NCI-H187 treated with DMSO at 0.1 percent for 48 hours (cell line): ENCODE results near the gene CTDSPL.

ENCODE experiments used
- DNase-seq: peaks from one replicate; lab custom pipeline; 2025; lab: John Stamatoyannopoulos, UW

Gene CTDSPL

GRCh38 chr3:37943631-37944314 lies 82.1 kb downstream of the CTDSPL start:
- no peak for DNase-seq

DNA sequence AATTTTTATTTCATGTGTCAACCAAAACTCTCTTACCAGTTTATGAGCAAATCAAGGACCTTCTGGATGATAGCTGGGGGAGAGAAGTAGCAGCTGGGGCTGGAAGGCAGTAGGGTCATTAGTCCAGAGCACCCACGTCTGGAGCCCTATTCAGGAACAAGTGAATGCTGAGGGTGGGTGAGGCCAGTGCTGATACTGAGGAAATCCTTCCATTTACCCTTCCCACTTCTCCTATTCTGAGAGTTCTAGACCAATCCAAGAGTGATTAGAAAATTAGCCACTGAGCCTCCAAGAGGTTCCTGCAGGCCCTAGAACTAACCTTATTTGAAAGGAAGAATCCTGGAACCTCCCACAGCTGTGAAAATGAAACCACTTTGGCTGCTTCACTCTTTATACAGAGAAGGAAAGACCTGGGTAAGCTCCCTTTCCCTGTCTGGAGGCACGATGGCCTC lies 82.7 kb downstream of the CTDSPL start:
- DNase-seq: no peak

DNA sequence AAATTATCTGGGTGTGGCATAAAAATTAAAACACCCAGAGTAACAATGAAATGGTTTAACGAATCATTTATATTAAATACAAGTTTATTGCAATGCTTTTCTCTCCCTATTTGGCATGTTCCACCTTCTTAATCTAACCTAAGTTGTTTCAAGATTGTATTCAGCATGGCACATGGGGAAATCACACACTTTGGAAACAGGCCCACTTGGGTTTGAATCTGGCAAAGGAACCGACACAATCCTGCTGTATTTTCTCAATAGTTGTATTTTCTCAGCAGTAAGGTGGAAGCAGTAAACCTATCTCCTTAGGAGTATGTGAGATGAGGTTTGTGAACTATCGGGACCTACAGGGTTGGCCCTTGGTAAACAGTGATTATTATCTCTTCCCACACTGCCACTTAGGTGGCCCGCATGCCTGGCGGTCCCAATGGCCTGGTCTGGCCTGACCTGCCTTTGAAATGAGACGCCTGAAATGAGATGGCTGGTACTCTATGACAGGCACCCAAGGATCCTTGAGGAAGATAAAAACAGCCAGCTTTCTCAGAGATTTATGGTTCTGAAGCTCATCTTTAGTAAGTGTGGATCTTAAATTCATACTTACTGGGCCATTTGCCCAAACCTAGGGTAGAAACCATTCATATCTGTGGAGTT lies 83.6 kb downstream of the CTDSPL start:
- no peak for DNase-seq

GRCh38 chr3:37945807-37946530 lies 84.3 kb downstream of the CTDSPL start:
- DNase-seq: no peak

- no peak for DNase-seq
Measured at GRCh38 chr3:37946531-37946889, 84.8 kb downstream of the CTDSPL start.

DNA sequence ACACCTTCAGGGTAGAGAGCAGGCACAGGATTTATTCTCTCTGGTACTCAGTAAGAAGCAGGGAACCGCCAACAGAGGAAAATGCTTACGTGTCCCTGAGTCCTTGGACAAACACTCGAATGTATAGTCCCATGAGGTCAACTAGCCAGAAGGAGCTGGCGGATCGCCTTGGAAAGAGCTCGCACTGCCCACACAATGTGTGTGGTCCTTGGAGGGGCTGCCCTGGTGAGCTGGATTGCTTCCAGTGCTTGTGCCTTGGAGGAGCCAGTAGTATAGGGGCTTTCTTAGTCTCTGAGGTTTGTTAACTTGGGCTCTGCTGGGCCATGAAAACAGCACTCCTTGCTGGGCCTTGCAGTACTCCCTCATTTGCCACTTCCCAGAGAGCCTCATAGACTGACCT lies 88.2 kb downstream of the CTDSPL start:
- no peak for DNase-seq

DNA sequence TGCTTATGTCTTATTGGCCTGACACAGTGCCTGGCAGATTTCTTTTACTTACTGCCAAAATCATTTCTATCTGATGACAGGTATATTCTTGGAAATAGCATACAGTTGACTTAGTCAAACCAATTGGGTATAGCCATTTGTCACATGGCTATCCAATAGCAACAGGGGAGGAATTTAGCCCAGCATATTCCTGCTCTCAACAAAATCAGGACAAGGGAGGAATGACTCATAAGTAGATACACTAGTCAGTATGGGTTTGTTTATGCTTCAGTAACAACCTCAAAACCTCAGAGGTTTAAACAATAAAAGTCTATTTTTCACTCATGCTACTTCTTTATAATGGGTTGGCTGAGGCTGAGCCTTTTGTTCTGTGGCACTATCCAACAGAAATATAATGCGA lies 90.9 kb downstream of the CTDSPL start:
- DNase-seq: no peak

DNA sequence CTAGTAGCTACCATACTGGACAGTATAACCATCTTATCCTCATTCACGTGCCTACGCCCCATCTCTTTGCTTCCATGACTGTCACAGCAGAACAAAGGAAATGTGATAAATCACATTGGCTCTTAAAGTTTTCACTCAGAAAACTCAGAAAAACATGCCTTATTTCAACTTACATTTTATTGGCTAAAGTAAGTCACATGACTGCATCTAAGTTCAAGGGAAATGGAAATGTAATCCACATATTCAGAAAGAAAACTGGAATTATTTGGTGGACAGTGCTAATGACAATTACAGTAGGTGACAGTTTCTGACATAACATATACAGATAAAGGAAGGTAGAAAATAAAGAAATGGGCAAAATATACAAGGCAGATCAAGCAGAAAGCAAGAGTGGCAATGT lies 91.5 kb downstream of the CTDSPL start:
- no peak for DNase-seq

GRCh38 chr3:37953707-37954394 lies 92.2 kb downstream of the CTDSPL start:
- no peak for DNase-seq

DNA sequence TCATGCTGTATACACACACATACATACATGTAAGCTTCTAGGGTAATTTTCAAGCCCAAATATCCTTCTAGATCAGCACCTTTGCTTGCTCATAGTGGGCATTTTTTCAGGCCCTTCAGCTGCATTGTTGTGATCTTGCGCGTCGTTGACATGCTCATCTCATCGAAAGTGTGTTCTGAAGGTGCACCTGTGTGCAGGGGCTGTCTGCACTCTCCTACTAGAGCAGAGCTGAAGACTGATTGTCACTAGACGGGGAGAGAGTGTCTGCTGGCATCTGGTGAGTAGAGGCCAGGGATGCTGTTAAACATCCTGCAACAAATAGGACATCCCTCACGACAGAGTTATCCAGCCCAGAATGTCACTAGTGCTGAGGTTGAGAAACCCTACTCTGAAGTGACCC lies 93.2 kb downstream of the CTDSPL start:
- no peak for DNase-seq

DNA sequence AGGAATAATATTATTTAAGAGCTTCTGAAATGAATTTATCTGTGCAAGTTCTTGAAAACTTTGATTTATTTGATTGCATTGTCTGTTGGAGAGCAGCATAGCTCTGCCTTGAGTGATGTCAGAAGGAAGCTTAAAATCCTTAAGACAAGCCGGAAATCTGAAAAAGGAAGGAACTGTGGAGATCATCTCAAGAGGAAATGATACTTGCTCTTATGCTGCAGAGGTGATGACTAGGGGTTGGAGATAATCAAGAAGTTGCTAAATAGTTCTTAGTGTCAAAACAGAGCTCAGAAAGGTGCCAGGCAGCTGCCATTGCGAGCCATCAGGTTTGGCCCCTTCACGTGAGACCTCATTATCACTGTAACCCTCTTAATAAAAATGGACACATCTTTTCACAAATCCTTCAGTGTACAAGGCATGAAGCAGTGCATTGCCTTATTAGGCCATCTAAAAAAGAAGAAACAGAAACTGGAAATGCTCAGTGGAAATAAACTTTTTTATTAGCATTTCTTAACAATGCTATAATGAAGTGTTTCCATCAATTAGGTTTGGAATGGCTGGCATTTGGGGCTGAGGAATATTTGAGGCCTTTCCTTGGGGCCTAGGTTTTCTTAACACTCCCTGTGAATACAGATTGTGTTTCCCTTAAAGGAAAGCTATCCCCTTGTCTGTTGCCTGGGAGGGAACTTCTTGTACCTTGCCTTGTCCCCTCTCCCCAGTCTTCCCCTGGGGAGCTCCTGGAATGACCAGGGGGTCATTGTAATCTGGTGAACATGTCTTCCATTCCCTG lies 94.4 kb downstream of the CTDSPL start:
- no peak for DNase-seq

DNA sequence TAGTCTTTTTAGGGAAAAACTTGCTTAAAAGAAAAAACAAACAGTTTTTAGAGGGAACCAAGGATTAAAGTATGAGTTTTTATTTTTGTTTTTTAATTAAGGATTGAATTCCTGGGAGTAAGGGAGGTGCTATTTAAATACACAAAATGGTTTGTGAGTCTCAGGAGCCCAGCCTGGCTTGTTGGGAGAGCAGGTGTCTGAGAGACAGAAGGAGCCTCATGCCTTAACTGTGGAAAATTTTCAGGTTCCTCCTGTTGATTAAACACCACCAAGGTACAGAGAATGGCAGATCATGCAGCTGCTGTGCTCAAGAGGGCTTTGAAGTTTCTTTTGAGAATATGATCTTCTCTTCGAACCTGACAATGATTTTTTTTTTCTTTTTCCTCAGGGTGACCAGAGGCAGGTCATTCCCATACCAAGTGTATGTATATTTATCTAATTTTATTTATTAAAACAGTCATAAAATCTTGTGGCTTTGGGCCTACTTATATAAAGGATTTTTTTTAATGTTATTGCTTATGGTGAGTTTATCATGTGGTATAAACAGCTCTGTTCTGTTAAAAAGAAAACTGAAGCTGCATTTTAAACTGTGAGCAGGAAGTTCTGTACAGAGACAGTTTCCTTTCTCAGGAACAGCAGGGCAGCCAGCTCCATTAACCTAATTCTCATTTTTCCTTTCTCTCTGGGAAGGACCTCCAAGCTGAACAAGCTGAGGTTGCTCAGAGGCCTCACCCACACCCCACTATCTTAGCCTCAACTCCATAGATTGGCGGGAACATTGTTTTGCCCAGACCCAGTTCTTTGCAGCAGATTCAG lies 95.3 kb downstream of the CTDSPL start:
- no peak for DNase-seq

- DNase-seq: no peak
Measured at GRCh38 chr3:37957539-37957936, 95.9 kb downstream of the CTDSPL start.

DNA sequence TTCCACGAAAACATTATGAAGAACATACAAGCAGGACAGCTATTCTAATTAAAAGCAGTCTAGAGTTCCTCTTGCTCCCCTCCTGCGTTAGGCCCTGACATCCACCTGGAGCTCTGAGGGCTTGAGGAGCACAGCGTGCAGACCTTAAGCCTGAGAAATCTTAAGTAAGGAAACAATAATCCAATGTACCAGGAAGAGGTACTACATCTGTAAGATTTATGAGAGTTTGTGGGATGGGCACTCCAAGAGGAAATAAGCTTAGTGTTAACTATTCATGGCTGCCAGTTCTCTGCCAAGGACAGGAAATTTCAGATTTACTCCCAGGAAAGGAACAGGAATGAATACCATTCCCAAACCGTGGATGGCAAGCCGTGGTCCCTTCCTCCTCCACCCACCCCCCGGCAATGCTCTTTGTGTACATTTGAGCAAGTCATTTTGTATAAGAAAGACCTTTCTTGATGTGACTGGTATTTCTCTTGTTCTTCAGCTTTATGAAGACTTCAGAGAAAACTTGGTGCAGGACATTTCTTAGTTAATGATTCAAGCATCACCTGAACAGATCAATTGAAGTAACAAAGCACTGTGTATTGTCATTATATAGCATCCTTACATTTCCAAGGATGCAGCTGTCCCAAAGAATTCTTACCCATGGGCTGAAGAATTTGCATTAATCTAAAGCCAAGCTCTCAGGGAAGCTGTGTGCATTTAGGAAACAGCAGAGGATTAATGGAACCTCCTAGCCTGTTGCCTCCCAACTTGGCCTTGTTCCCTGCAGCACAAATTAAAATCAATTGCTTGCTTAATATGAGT lies 100.1 kb downstream of the CTDSPL start:
- no peak for DNase-seq

- DNase-seq: no peak
Measured at GRCh38 chr3:37963016-37963415, 101.3 kb downstream of the CTDSPL start.

GRCh38 chr3:37963635-37964034 lies 102.0 kb downstream of the CTDSPL start:
- DNase-seq: no peak

DNA sequence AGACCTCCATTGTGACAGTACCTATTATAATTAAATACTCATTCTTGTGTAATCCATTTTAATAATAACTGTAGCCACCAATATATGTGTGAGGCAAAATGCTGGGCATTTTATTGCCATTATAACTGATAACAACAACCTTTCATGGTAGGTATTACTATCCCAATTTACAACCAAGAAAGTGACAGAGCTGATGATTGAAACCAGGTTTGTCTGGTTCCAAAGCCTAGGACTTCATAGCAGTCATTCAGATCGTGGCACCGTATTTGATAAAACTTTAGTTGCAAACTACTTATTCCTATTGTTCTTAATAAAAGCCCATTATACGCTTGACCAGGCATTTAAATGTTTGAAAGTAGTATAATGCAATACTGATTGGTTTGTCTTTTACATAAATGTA lies 102.5 kb downstream of the CTDSPL start:
- no peak for DNase-seq

- DNase-seq: no peak
Measured at GRCh38 chr3:37964716-37965115, 103.0 kb downstream of the CTDSPL start.

GRCh38 chr3:37967260-37967881 lies 105.7 kb downstream of the CTDSPL start:
- no peak for DNase-seq

- DNase-seq: no peak
Measured at GRCh38 chr3:37968199-37968598, 106.5 kb downstream of the CTDSPL start.
